Activated T-cell treated with anti-CD3 and anti-CD28 coated beads for 24 hours (primary cell): ENCODE measurements around the gene KCNMA1.

Experiments used
- DNase-seq: peaks from one replicate; pipeline ENCODE4 v3.0.0-alpha.2; 2020; ENCODE audit warnings: low read depth

KCNMA1 gene

DNA sequence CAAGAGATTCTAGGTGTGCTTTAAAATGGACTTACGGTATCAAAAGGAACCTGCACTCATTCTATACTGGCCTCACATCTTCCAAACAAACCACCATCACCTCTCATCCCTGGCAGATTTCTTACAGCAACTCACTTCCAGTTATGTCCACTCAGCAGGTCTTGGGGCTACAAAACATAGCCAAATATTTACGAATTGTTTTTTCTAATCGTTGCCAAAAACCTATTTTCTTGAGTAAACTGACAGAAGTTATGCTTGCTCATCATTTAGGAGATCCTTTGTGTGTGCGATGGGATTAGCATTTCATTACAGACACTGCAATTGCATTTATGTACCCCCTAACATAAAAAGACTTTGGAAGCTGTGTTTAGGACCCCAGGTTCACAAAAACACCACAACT, 2.7 kb downstream of the KCNMA1 start:
- DNase-seq = no peak

DNA sequence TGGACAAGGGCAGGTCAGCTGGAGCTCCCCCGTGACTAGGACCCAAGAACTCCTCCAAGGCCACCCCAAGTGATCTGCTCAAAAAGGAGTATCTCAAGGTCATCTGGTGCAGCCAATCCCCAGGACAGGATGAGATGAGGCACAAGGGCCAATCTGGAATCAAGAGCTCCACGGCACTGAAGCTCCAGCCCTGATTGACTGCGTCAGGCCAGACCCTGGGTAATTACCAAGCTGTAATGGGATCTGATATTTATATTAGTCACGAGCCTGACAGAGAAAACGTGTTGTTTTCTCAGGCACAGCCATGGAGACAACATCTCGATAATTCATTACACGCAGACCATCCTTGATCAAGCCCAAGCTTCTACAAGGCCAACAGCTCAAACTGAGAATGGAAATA, 4.2 kb downstream of the KCNMA1 start:
- DNase-seq = no peak

DNA sequence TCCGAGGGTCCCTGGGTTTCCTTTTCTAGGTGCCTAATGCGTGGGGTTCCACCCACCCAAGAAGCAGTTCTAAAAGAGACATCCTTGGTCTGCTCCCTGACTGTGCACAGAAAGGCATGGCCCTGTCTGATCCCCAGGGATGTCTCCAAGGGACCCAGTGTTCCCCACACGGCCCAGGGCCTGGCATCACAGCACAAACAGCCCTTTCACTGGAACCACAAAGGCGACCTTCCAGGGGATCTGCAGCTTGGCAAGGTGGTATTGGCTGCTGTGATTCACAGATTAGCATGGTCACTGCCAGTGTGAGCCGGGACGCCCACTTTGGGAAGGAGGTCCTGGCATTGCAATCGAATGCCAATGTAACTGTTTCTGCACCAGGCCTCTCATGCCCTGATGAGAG, 6.4 kb downstream of the KCNMA1 start:
- DNase-seq = no peak

DNA sequence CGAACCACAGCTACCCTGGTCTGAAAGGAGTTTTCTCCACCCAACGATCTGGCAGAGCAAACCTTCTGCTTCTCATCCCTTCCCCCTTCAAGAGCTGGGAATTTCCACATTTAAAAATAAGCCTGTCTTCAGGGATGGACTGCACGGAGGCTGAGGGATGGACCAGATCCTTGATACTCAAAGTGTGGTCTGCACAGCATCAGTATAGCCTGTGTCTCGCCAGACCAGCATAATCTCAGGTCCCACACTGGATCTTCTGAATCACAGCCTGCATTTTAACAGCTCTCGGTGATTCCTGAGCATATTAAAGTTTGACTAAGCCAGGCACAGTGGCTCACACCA, 7.1 kb downstream of the KCNMA1 start:
- no peak for DNase-seq

DNA sequence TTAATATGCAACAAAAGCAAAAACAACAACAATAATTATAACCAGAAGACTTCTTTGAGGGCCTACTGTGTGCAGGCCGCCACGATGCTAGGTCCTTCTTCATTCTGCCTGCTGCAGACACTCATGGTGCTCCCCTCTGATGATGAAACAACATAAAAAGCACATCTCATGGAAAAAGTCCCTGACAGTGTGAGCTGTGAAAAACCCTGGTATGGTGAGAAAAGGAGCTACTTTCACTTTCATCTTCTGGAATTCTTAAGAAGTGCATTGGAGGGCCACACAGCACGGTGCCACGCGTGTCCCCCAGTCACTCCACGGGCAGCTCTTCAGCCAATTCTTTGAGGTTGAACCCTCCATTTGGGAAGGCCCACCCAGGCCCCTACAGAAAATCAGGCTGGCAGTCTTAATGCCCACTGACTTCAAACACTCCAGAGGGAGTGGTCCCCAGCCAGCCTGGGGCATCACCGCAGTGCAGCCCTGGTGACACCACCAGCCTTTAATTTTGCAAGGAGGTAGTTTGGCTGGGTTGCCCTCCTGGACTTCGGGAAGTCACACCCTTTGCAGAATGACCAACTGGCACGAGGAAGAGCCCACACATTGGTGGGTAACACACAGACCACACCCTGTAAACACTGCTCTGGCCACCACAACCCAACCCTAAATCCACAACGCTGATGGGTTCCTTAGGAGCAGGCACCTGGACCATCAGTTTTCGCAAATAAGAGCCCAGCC, 7.7 kb downstream of the KCNMA1 start:
- DNase-seq = no peak

DNA sequence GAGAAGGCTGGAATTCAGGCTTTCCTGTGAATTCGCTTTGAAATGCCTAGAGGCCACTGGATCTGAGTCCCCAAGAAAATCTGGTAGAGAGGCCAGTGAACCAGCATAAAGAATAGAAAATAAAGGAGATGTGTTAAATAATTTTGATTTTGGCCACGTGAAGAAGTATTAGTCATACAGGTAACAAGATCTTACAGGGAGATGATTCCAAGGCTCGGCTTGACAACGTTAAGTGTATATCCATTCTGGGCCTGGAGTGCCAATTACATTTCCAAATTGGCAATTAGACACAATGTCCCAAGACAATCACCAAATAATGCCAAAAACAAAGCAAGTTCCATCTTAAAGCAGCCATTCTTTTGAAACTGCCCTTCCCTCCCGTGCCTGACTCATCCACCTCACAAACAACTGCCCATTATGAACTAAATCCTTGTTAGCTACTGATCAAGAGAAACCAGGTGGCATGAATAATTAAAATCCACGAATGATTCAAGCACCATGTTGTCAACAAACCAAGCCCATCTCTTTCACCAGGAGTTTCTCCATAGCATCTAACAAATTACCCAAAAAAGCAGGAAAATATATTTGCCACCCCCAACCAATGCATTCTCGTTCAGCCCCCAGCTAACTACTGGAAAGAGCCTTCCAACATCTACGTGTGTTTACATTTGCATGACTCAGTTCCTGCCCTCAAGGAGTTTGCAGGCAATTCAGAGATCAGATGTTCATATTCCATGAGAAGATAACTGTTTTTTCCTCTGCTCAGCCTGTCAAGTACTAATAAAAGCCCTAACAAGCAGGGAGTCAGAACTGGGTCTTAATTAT, 8.5 kb downstream of the KCNMA1 start:
- no peak for DNase-seq

DNA sequence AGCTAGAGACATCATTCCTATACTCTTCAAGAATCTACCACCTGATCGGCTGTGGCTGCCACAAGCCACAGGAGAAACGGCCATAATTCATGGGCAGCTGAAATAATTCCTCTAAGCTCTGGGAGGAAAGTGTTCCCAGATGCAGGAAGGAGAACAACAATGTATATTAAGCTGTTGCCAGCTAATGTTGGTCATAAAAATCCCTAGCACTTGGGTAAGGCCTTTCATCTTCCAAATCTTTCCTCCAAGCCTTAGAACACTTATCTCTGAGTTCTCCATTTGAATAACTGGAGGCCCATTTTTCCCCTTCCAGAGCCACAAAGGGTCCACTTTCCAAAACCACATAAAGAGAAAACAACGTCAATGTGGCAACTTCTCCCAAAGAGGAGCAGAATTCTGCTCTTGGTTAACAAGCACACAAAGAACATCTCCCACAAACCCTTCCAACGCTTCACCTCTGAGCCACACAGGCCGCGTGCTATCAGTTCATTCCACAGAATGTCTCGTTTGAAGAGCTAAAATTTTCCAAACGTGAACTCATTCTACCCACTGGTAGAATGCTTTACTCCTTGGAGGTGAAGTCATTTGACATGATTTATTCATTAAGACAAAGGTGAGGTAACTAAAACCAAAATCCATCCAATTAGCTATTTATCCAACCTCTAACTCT, 11.2 kb downstream of the KCNMA1 start:
- DNase-seq = no peak

DNA sequence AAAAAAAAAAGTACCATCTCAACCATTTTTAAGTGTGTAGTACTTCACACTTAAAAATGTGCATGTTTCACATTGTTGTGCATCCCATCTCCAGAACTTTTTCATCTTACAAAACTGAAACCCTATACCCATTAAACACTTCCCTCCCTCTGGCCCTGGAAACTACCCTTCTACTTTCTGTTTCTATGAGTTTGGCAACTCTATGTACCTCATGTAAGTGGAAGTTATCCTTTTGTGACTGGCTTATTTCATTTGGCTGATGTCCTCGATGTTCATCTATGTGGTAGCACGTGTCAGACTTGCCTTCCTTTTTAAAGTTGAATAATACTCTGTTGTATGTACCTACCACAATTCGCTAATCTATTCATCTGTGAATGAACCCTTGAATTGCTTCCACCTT, 12.2 kb downstream of the KCNMA1 start:
- no peak for DNase-seq

DNA sequence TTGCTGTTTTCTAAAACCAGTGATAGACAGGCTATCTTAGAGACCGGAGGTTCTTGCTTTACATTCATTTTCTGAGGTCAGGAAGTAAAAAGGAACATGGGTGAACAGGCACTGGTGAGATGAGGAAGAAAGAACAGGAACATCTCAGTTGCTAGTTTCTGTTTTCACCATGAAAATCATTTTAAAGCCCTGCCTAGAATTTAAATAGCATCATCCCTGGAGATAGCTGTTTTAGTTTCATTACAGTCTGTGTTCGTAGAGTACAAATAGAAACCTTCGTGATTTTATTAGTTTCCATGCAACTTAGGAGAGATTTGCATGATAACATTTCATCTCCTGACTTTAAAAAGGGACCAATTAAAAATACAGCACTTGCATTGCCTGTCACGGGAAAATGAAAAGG, 14.7 kb downstream of the KCNMA1 start:
- DNase-seq = no peak

DNA sequence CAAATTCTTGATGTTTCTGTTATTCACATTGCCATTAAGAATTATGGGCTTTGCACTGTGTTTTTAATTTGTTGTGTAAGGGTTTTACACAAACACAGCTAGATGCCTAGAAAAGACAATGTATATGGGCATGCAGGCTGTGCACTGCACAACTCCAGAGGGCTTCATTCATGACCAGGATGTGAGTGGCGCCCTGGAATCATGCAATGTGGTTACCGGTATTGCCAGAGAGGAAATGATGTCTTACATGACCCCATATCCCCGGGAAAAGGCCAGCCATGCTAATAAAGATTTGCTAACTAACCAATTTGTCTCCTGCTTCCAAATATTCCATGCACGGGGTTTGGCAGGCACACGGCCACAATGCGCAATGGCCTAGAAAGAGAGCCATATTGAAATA, 16.9 kb downstream of the KCNMA1 start:
- DNase-seq = no peak

DNA sequence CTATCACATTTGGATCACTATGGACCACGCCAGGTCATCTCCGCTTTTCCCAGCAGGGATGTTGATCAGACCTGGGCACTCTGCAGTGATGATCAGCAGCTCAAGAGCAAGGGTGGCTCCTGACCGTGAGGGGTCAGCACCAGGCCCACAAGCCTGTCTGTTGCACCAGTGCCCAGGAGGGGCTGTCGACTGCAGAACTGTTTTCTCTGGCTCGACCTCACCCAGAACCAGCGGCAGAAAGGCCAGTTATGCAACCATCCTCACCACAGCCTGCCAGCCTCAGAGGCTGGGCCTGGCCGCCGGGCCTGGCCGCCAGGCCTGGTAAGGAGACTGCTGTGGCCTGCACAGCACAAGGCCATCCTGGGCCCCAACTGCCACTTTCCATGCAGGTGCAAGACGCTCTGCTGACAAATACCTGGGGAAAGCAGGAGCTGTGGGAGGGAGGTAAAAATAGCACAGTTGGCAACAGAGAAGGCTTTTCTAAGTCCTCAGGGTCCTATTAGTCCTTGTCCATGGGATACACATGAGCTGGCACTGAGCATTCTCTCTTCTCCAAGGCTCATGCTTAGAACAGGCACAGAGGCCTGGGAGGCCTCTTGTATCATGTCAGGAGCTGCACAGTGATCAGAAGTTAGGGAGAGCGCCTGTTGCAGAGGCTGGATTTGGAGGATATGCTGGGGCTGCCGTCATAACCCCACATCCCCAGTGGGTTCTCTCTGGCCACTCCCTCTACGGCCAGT, 17.5 kb downstream of the KCNMA1 start:
- DNase-seq = no peak

DNA sequence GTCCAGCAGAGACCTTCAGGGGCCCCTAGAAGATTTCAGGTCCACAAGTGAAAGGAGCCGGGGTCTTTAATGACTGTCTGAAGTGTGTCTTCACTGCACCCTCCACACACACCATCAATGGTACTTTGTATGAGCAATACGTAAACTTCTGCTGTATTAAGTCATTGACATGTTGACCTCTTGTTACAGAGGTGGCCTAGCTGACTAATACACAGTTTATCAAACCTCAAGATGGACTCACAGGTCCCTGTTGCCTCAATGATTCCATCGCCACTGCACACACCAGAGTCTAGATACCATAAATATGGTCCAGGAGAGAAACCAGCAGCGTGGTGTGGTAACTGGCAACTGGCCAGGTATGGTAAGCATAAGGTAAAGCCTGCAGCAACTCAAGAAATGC, 19.5 kb downstream of the KCNMA1 start:
- no peak for DNase-seq

DNA sequence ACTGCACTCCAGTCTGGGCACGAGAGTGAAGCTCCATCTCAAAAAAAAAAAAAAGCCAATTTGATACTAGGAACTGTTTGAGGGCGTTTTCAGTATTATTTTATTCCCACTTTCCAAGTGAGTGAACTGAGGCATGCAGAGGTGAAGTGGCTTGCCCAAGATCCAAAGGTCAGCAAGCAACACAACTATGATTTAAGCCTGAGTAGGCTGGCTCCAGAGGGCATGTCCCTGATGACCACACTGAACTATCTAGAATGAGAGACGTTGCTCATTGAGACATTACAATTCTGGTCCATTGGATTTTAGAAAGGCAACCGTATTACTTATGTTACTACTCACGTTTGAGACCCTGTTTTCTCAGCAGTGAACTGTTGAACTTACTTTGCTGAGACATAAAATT, 20.8 kb downstream of the KCNMA1 start:
- DNase-seq = no peak

DNA sequence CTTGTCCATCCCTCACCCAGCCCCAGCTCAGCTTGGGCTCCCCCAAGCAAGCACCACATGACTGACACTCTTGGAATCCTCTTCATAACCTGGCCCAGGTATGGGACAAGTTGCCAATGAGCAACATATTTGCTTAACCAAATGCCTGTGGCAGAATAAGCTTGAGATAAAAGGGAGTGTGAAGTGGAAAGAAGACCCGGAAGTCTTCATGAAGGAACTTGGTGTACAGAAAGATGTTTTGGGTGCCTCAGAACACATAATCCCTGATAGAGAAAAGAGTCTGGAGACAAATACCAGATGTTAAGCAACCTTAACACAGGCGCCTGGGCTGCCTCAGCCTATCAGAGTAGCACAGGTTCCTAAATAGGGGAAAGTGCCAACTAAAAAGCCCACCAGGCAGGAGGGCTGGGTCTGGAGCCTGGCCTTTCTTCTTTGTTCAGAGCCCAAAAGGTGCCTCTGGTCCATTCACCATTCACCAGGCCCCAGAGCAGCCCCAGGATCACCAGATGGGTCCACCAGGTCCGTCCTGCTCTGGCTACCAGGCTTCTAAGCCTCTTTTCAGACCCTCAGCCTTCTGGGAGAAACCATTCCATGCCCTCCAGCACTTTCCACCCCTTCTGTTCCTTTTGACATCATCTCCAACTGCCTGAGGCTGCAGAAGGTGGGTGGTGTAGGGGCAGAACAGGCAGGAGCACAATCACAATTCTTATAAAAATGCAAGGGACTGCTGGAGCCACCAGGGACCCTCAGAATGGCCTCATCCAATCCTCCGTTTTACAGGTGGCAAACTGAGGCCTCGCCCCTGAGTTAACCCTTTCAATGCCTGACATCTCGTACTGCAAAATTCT, 22.6 kb downstream of the KCNMA1 start:
- no peak for DNase-seq

DNA sequence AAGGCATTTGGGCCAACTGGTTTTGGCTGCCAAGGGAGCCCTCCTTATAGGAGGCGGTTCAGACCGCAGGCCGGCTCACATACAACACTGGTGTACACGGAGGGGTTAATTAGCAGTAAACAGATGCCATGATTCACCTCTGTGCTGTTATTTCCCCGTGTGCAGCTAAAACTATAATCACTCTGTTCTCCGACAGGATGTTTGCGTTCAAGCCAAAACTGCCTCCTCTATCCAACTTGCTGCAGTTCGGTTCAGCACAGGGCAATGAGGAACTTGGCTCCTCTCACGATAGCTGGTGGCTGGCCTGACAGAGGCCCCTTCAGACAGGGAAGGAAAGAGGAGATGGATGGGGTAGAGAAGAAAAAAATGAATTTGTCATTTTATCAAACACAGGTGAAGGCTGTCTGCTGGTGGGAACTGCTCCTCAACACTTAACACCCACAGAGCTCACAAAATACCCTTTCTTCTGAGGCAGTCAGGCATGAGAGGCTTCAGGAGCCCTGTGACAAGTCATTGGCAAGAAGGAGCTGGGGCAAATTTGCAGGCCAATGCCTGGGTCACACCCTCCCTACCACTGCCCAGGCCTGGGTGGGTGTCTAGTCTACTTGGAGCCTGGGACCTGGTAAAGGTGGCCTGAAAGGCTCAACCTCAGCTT, 24.0 kb downstream of the KCNMA1 start:
- DNase-seq = no peak

DNA sequence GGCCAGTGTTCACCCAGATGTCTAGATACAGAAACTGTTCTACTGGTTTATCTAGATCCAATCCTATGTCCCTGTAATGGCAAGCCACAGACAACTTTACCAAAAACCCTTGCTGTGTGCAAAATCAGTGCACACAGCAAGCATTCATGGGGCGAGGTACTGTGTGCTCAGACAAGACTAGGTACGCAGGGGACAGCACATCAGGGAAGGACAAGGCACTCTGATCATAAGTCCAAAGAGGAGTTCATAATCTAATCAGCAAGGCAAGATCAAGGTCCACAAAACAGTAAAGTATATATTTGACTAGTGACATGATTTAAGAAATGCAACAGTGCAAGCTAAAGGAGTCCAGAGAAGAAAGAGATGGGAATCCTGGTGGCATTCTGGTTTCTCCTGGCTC, 25.9 kb downstream of the KCNMA1 start:
- DNase-seq = no peak

DNA sequence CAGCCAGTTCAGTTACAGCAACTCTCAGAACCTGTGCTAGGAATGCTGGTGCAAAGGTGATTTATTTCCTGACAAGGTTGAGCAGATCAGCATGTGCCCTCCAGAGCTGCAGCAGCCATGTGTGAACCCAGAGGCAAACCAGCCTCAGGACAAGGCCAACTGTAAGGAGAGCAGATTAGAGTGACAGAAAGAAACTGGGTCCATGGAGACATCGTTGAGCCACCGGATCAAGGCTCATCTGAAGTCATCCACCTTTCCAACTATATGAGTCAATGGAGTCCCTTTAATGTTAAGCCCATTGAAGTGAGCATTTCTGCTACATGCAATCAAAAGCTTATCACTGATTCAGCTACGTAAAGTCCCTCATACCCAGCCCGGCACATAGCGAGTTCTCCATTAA, 26.4 kb downstream of the KCNMA1 start:
- no peak for DNase-seq

DNA sequence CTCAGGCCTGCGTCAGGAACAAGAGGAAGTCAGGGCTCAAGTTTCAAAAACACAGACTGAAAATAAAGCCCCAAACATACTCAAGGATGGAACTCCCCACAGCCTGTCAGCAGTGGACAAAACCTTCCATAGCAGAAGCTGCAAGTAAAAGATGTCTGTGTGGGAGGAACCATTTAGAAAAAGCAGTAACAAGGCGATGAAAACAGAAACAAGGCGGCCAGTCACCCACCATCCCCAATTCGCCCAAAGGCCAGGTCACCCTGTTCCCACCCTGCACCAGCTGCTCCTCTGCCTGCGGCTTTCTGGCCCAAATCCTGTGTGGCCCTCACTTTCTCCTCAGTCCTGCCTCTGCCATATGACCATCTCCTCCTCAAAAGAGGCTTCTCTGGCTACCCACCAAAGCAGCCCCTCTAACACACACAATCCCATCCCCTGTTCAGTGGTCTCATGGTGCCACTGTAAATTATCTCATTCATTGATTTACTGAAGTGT, 27.8 kb downstream of the KCNMA1 start:
- DNase-seq = no peak

DNA sequence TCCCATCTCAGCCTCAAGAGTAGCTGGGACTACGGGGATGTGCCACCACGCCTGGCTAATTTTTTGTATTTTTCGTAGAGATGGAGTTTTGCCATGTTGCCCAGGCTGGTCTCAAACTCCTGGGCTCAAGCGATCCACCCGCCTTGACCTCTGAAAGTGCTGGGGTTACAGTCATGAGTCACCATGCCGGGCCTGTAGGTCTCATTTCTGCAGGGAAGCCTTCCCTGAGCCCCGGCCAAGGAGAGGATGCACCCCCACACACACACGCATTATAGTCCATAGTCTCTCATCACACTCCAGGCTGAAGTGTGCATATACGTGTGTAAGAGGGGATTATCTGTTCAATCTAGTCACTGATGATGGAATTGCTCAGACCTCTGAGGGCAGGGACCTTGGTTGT, 29.3 kb downstream of the KCNMA1 start:
- no peak for DNase-seq

DNA sequence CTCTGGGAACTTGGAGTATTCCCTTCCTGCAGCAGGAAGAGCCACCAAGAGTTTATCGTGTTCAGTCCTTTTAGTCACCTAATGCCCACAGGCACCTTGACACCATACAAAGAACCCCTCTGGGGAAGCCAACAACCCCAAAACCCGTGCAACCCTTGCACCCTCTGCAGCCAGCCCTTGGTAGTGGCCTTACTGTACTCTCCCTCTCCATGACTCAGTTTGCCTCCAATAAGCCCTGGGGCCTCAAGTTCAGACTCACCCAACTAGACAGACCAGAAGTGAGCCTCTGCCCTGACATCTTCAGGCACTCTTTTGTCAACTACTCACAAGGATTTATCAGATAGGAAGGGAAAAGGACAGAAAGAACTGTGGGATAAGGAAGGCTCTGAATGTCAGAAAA, 30.9 kb downstream of the KCNMA1 start:
- no peak for DNase-seq

DNA sequence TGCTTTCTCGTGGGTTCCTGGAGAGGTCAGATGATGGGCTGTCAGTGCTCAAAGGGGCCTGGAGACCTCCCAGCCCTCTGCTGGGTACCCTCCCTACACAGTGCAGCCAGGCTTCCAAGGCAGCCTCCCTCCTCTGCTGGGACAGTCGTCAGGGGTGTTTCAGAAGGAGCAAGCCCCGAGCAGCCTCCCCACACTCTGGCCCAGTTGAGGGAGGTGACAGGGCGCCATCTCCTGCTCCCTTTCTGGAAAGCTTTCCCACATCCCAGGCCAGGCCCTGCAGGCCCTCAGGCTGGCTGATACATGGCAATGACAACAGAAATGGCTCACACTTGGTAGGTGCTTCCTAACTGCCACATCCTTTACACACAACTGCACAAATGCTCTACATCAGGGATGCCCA, 32.1 kb downstream of the KCNMA1 start:
- DNase-seq = no peak
